Heart left ventricle (tissue), 16 donors: Measurements from ENCODE around the gene LRRC2. TPM values are rescaled to one million over a fixed set of nuclear protein-coding genes. Genes with fewer than 3 reads are reported as not detected.

ENCODE experiments used
- ATAC-seq, 4 donors: fragments of 200-7000 bp; cut with Tn5 transposase; one replicate each; pipeline ENCODE4 v1.9.1; 2020 to 2022; ENCODE audit warnings: moderate library complexity in 4 of 4, mild to moderate bottlenecking in 3 of 4, moderate number of reproducible peaks in 1 of 4
- DNase-seq, 5 donors: peaks; one replicate each; pipeline ENCODE4 v3.0.0-alpha.2; 2020
- H3K27ac ChIP-seq, 12 donors: fragments of 200-600 bp; sonication (generic) in 4 of 12; one replicate each; pipeline versions ENCODE4 v1.5.0 to v1.8.0; 2016 to 2022; ENCODE audit warnings: mild to moderate bottlenecking in 2 of 12
- H3K27me3 ChIP-seq, 9 donors: fragments of 200-600 bp; sonication (generic) in 2 of 9; one replicate each; pipeline versions ENCODE4 v1.5.1 to v1.8.0; 2016 to 2022; ENCODE audit warnings: mild to moderate bottlenecking in 3 of 9
- H3K36me3 ChIP-seq, 9 donors: fragments of 200-600 bp; sonication (generic) in 2 of 9; one replicate each; pipeline versions ENCODE4 v1.5.0 to v1.8.0; 2018 to 2022; ENCODE audit warnings: mild to moderate bottlenecking in 2 of 9
- H3K4me1 ChIP-seq, 12 donors: fragments of 200-600 bp; sonication (generic) in 4 of 12; one replicate each; pipeline versions ENCODE4 v1.5.0 to v1.8.0; 2016 to 2022; ENCODE audit warnings: mild to moderate bottlenecking in 3 of 12
- H3K4me3 ChIP-seq, 12 donors: fragments of 200-600 bp; sonication (generic) in 4 of 12; one replicate each; pipeline versions ENCODE4 v1.5.0 to v1.8.0; 2017 to 2022; ENCODE audit warnings: mild to moderate bottlenecking in 9 of 12, moderate library complexity in 4 of 12
- H3K9me3 ChIP-seq, 12 donors: fragments of 200-600 bp; sonication (generic) in 4 of 12; one replicate each; pipeline versions ENCODE4 v1.5.0 to v1.8.0; 2016 to 2022; ENCODE audit warnings: mild to moderate bottlenecking in 1 of 12
- POLR2A ChIP-seq, 2 donors: fragments of 450-650 bp; IDR thresholded peaks; one replicate each; pipeline ENCODE4 v1.6.1; 2017; ENCODE audit warnings: antibody characterized with exemption in 2 of 2, mild to moderate bottlenecking in 2 of 2, moderate library complexity in 2 of 2
- WGBS, 4 donors: extraction: QIAGEN DNeasy Blood & Tissue Kit in 2 of 4; methylation state at CpG; one replicate each; pipeline versions ENCODE4 v1.1.5 to v1.1.7; 2013 to 2018; 5-methylcytosine and 5-hydroxymethylcytosine counted together
- intact Hi-C, 10 donors: fragments of 100-400 bp; cut with DNase I; formaldehyde crosslinking; loops; one replicate each; pipeline versions ENCODE4 v1.11.1 to v1.14.2; 2022
- polyA plus RNA-seq, 2 donors: library from polyadenylated mRNA; stranded (reverse); fragments of 200-250 nt; gene quantifications; one replicate each; pipeline ENCODE4 v1.2.3, GENCODE V29; 2013
- total RNA-seq, 9 donors: library from RNA; depleted of rRNA in 2 of 9; stranded (reverse); fragments of >200 nt in 2 of 9; fragmentation: NEBNext Ultra II Directional in 3 of 9; extraction: Animal tissue kit (Norgen Biotek cat#: 25700) in 3 of 9; gene quantifications; one replicate each; pipeline versions ENCODE4 v1.1.0 to v1.2.4, GENCODE V29; 2016 to 2023
- TF ChIP-seq, protein P1 (sequence below), 12 donors: fragments of 200-600 bp; sonication (generic) in 4 of 12; IDR thresholded peaks; one replicate each; pipeline versions ENCODE4 v1.5.0 to v1.8.0; 2018 to 2022; ENCODE audit warnings: antibody characterized with exemption in 12 of 12, mild to moderate bottlenecking in 5 of 12
- donor health status: ischemic (EF 13 %, LVEDD 7.1; RV severe dilation, severe dysfunction).
- donor health status: healthy with polysubstance abuse.
- donor health status: DM: no; HTN: yes; CAD: no.
- donor health status: DM: no; HTN: no; CAD: no.
- donor health status: ischemic (EF 25% LVEDD 6.9; RV normal size, moderate dysfunction).
- donor health status: ischemic (EF 25% LVEDD 5.7; RV mildly dilated, moderate dysfunction).
- donor health status: healthy.
- donor health status: DM: yes; HTN: yes; CAD: no.
- donor health status: ischemic (EF 35%, LVEDD 5.7; RV mildly dilated, moderate dysfunction).
- donor health status: nonischemic (EF 11% LVEDD 7.7; RV severe dilation, severe dysfunction).
- donor health status: DM: yes; HTN: yes; CAD: no.
- donor health status: PGD.
- donor health status: ischemic (EF 29% LVEDD 5.4; RV normal size, mild dysfunction).
- donor health status: nonischemic (EF 23%, LVEDD 6.1; RV moderate dilation, normal function).

Gene LRRC2
- total and polyA plus RNA-seq, 11 donors, result 20.7 to 147 (median 83.7) TPM

- WGBS, 4 donors, result 57 to 69% (median 67%) methylated on average over 6 of the region's 6 CpGs
- DNase-seq, result peak in 1 of 5 donors; percentile 12
- no peaks in the 10 kb centered on the region for H3K36me3 ChIP-seq
- peak overlapping the region in 9 of 12 donors; percentile 8 to 71 (median 42) for H3K27ac ChIP-seq
- peak in 2 of 4 donors; percentile 46 to 70 for ATAC-seq
- H3K4me1 ChIP-seq, result peaks cover 0 to 21% (median 2%) of the 10 kb centered on the region in 12 donors
- no peak overlapping the region for H3K4me3 ChIP-seq
- intact Hi-C loops, result loop anchor here in 3 of 10 donors (2.0 to 5.0 kb wide), 2 partner anchors 67 to 140 kb away; no protein-coding TSS in a partner anchor
- TF ChIP-seq, protein P1, sequence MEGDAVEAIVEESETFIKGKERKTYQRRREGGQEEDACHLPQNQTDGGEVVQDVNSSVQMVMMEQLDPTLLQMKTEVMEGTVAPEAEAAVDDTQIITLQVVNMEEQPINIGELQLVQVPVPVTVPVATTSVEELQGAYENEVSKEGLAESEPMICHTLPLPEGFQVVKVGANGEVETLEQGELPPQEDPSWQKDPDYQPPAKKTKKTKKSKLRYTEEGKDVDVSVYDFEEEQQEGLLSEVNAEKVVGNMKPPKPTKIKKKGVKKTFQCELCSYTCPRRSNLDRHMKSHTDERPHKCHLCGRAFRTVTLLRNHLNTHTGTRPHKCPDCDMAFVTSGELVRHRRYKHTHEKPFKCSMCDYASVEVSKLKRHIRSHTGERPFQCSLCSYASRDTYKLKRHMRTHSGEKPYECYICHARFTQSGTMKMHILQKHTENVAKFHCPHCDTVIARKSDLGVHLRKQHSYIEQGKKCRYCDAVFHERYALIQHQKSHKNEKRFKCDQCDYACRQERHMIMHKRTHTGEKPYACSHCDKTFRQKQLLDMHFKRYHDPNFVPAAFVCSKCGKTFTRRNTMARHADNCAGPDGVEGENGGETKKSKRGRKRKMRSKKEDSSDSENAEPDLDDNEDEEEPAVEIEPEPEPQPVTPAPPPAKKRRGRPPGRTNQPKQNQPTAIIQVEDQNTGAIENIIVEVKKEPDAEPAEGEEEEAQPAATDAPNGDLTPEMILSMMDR (IDR thresholded peaks at IDR 0.05), result no peak
- TF ChIP-seq POLR2A (IDR thresholded peaks at IDR 0.05), result no peak
- H3K27me3 ChIP-seq, result no peaks in the 10 kb centered on the region
- H3K9me3 ChIP-seq, result no peaks in the 10 kb centered on the region
These were observed 75.6 kb downstream of the LRRC2 start for GRCh38 chr3:46490338-46491084.

DNA sequence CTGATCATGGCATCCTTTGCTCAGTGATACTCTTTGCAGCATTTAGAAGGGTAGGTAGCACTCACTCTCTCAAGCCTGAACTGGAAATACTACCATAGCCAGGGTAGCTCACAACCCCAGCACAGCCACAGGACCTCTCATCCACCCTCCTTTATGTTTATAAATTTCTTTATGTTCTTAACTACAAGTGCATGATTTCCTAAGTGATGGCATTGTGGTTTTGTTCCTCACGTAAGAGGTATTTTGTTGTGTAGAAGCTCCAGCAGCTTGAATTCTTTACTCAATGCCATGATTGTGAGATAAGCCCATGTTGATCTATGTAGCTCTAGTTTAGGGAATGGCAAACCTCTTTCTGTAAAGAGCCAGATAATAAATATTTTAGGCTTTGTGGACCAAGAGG is 76.2 kb downstream of the LRRC2 start:
- DNase-seq, result no peak

GRCh38 chr3:46489381-46489780 is 76.7 kb downstream of the LRRC2 start:
- ATAC-seq (no peak), DNase-seq (peak in 1 of 5 donors; percentile 6)
- 86 to 100% (median 89%) methylated on average over 1 to 4 of the region's 4 CpGs for WGBS, 4 donors
- H3K27me3 ChIP-seq, result no peaks in the 10 kb centered on the region
- H3K4me3 ChIP-seq, result no peak overlapping the region
- H3K36me3 ChIP-seq, result no peaks in the 10 kb centered on the region
- intact Hi-C loops, result loop anchor here in 8 of 10 donors (2.0 to 10.0 kb wide), 7 partner anchors 68 to 143 kb away; no protein-coding TSS in a partner anchor
- TF ChIP-seq, protein P1 (IDR thresholded peaks at IDR 0.05), result no peak
- TF ChIP-seq POLR2A (IDR thresholded peaks at IDR 0.05), result no peak
- H3K4me1 ChIP-seq, result peaks cover 0 to 21% (median 2%) of the 10 kb centered on the region in 12 donors
- H3K9me3 ChIP-seq, result no peaks in the 10 kb centered on the region
- H3K27ac ChIP-seq, result no peak overlapping the region

More for the DNA sequence above, 76.2 kb downstream of the LRRC2 start:
- H3K9me3 ChIP-seq, result no peaks in the 10 kb centered on the region
- TF ChIP-seq POLR2A (IDR thresholded peaks at IDR 0.05), result no peak
- TF ChIP-seq, protein P1 (IDR thresholded peaks at IDR 0.05), result no peak
- no peaks in the 10 kb centered on the region for H3K36me3 ChIP-seq
- WGBS, 4 donors, result 82 to 90% (median 86%) methylated on average over 1 of the region's 1 CpG
- peaks cover 0 to 21% (median 2%) of the 10 kb centered on the region in 12 donors for H3K4me1 ChIP-seq
- H3K27me3 ChIP-seq, result no peaks in the 10 kb centered on the region
- peak overlapping the region in 1 of 12 donors; percentile 42 for H3K27ac ChIP-seq
- no peak overlapping the region for H3K4me3 ChIP-seq
- no peak for ATAC-seq
- intact Hi-C loops, result loop anchor here (2.0 to 10.0 kb wide), 7 partner anchors 67 to 142 kb away; no protein-coding TSS in a partner anchor

DNA sequence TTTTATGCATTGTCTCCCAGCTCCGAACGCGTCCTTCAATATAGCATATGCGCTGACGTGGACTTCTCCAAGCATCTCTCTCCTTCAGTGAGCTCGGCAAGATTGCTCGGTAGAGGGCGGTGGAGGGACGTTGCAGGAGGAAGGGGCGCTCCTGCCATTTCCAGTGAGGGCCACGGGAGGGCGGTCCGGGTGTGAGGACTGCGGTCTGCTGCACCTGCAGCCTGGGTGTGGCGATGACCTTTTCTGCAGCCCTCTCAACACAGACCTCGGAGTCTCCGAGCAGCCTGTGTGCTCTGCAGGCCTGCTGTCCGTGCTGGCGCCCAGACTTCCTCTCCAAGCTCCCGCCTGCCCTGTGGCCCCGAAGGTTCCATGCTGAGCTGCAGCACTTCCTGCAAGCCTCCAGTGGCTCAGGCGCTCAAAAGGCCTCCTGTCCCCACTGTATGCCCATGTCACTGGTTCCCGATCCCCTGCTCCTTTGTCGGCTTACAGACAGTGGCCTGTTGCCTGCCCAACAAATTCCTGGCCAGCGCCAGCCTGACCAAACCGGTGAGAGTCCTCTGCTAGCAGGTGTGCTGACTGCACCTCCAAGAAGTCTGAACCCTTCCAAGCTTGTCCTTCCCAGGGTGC is 77.3 kb downstream of the LRRC2 start:
- TF ChIP-seq POLR2A (IDR thresholded peaks at IDR 0.05), result no peak
- TF ChIP-seq, protein P1 (IDR thresholded peaks at IDR 0.05), result peak; percentile 94 to 100 (median 98)
- no peaks in the 10 kb centered on the region for H3K36me3 ChIP-seq
- DNase-seq, result peak; percentile 88 to 95 (median 93)
- 8 to 16% (median 12%) methylated on average over 20 to 26 of the region's 26 CpGs for WGBS, 4 donors
- H3K27ac ChIP-seq, result peak overlapping the region in 1 of 12 donors; percentile 8
- peak; percentile 79 to 94 (median 93) for ATAC-seq
- H3K9me3 ChIP-seq, result no peaks in the 10 kb centered on the region
- intact Hi-C loops, result loop anchor here in 9 of 10 donors (1.0 to 10.0 kb wide), 8 partner anchors 68 to 143 kb away; no protein-coding TSS in a partner anchor
- peaks cover 0 to 21% (median 2%) of the 10 kb centered on the region in 12 donors for H3K4me1 ChIP-seq
- H3K27me3 ChIP-seq, result no peaks in the 10 kb centered on the region
- peak overlapping the region in 2 of 12 donors; percentile 30 for H3K4me3 ChIP-seq
